ENCODE data around the gene GJB5.
"Not testable (repeated sequence)": the region's sequence is repeated elsewhere in the genome, so short reads cannot be mapped to it uniquely, and the experiment has no call there.

DNA sequence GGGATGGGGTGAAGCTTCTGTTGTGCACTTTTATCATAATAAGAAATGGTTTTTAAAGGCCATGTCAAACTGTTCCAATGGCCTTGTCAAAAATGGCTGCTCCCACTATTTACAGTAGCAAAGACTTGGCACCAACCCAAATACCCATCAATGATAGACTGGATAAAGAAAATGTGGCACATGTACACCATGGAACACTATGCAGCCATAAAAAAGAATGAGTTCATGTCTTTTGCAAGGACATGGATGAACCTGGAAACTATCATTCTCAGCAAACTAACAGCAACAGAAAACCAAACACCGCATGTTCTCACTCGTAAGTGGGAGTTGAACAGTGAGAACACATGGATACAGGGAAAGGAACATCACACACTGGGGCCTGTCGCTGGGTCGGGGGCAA is 18.3 kb downstream of the GJB5 start:
- TF ChIP-seq, protein P1, sequence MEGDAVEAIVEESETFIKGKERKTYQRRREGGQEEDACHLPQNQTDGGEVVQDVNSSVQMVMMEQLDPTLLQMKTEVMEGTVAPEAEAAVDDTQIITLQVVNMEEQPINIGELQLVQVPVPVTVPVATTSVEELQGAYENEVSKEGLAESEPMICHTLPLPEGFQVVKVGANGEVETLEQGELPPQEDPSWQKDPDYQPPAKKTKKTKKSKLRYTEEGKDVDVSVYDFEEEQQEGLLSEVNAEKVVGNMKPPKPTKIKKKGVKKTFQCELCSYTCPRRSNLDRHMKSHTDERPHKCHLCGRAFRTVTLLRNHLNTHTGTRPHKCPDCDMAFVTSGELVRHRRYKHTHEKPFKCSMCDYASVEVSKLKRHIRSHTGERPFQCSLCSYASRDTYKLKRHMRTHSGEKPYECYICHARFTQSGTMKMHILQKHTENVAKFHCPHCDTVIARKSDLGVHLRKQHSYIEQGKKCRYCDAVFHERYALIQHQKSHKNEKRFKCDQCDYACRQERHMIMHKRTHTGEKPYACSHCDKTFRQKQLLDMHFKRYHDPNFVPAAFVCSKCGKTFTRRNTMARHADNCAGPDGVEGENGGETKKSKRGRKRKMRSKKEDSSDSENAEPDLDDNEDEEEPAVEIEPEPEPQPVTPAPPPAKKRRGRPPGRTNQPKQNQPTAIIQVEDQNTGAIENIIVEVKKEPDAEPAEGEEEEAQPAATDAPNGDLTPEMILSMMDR (conservative IDR thresholded peaks at IDR 0.05 in 1 of 2, IDR thresholded peaks at IDR 0.05 in 1 of 2; ENCODE audit: extremely low read depth in 1 of 2, insufficient read depth in 1 of 2, low read depth in 1 of 2, low read length in 2 of 2): not testable (repeated sequence)
- not testable (repeated sequence) for TF ChIP-seq EZH2 (IDR thresholded peaks at IDR 0.05; ENCODE audit: borderline replicate concordance, low read length)
